Keratinocyte (primary cell): ENCODE results near the gene ANKRD45. TPM values are rescaled to one million over a fixed set of nuclear protein-coding genes. Genes with fewer than 3 reads are reported as not detected.
"Not testable (repeated sequence)": the region's sequence is repeated elsewhere in the genome, so short reads cannot be mapped to it uniquely, and the experiment has no call there.

ENCODE experiments used
- DNase-seq: peaks from one replicate; pipeline ENCODE4 v3.0.0-alpha.2; 2011; ENCODE audit warnings: low read depth, missing footprints, low spot score
- FAIRE-seq: peaks from 2 replicates; lab custom pipeline; 2011; peaks lifted over from hg19 to GRCh38; lab: Jason Lieb, UNC
- H2AFZ ChIP-seq: 2 replicates; pipeline ENCODE4 v1.6.0; 2012; ENCODE audit warnings: low read length, control low read depth, inconsistent platforms; ENCODE audit not compliant: control insufficient read depth
- H3K27ac ChIP-seq: 2 replicates; pipeline ENCODE4 v1.5.1; 2011; ENCODE audit warnings: low read length; ENCODE audit not compliant: control insufficient read depth, insufficient read depth
- H3K27me3 ChIP-seq: 3 replicates; pipeline ENCODE4 v1.6.0; 2011; ENCODE audit warnings: low read length; ENCODE audit not compliant: control insufficient read depth, insufficient read depth; ENCODE audit errors: extremely low read depth
- H3K36me3 ChIP-seq, 2 experiments: 2 replicates in 1 of 2; 3 replicates in 1 of 2; pipeline ENCODE4 v1.5.1; 2011; ENCODE audit warnings: low read length in 2 of 2, mild to moderate bottlenecking in 1 of 2; ENCODE audit not compliant: control insufficient read depth in 2 of 2, insufficient read depth in 2 of 2; ENCODE audit errors: extremely low read depth in 1 of 2
- H3K4me1 ChIP-seq: 3 replicates; pipeline ENCODE4 v1.5.1; 2011; ENCODE audit warnings: low read length; ENCODE audit not compliant: control insufficient read depth, insufficient read depth; ENCODE audit errors: extremely low read depth
- H3K4me2 ChIP-seq: 3 replicates; pipeline ENCODE4 v1.6.0; 2011; ENCODE audit warnings: low read depth, low read length; ENCODE audit not compliant: control insufficient read depth, insufficient read depth; ENCODE audit errors: extremely low read depth
- H3K4me3 ChIP-seq, 3 experiments: fragments of 200-600 bp in 1 of 3; sonication (generic) in 1 of 3; 2 replicates in 2 of 3; 3 replicates in 1 of 3; pipeline ENCODE4 v1.5.1; 2011 to 2016; ENCODE audit warnings: low read length in 3 of 3, mild to moderate bottlenecking in 3 of 3, control low read depth in 2 of 3, inconsistent platforms in 1 of 3, low read depth in 1 of 3, mixed read lengths in 1 of 3, mixed run types in 1 of 3, moderate library complexity in 1 of 3; ENCODE audit not compliant: control insufficient read depth in 2 of 3, insufficient read depth in 2 of 3; ENCODE audit errors: extremely low read depth in 1 of 3
- H3K79me2 ChIP-seq: 2 replicates; pipeline ENCODE4 v1.6.0; 2012; ENCODE audit warnings: low read length; ENCODE audit not compliant: control insufficient read depth, insufficient read depth
- H3K9ac ChIP-seq: 3 replicates; pipeline ENCODE4 v1.6.0; 2011; ENCODE audit warnings: low read length; ENCODE audit not compliant: control insufficient read depth, insufficient read depth; ENCODE audit errors: extremely low read depth
- H3K9me1 ChIP-seq: 3 replicates; pipeline ENCODE4 v1.6.0; 2011; ENCODE audit warnings: low read length; ENCODE audit not compliant: control insufficient read depth, insufficient read depth; ENCODE audit errors: extremely low read depth
- H3K9me3 ChIP-seq: 2 replicates; pipeline ENCODE4 v1.5.1; 2012; ENCODE audit warnings: low read depth, low read length; ENCODE audit not compliant: control insufficient read depth
- H4K20me1 ChIP-seq: 3 replicates; pipeline ENCODE4 v1.6.0; 2011; ENCODE audit warnings: low read length; ENCODE audit not compliant: control insufficient read depth, insufficient read depth; ENCODE audit errors: extremely low read depth
- CTCF ChIP-seq, 3 experiments: IDR thresholded peaks in 1 of 3; conservative IDR thresholded peaks in 1 of 3; optimal IDR thresholded peaks in 1 of 3; 2 replicates in 2 of 3; 3 replicates in 1 of 3; pipeline versions ENCODE3 to v1.5.1; 2011; ENCODE audit warnings: low read length in 3 of 3, mild to moderate bottlenecking in 3 of 3, moderate library complexity in 2 of 3, control low read depth in 1 of 3, inconsistent platforms in 1 of 3; ENCODE audit not compliant: insufficient read depth in 2 of 3; ENCODE audit errors: extremely low read depth in 1 of 3
- EZH2 ChIP-seq: IDR thresholded peaks from one replicate; pipeline ENCODE4 v1.6.1; 2012; ENCODE audit warnings: inconsistent platforms, mild to moderate bottlenecking, low read length, moderate library complexity
- dilution Hi-C: fragments of 300-500 bp; cut with MboI; formaldehyde crosslinking; loops from one replicate; pipeline ENCODE4 v1.7.0; 2020; ENCODE audit warnings: low sequenced_read_pairs; ENCODE audit not compliant: extremely low pct_ligation_motif_present
- polyA plus RNA-seq, 5 experiments: library from polyadenylated mRNA; depleted of rRNA in 3 of 5; stranded (reverse) in 3 of 5; stranded (forward) in 1 of 5; unstranded in 1 of 5; fragments of >200 nt; gene quantifications; 1 replicate in 1 of 5; 2 replicates in 3 of 5; 3 replicates in 1 of 5; pipeline versions ENCODE4 v1.2.1 to v1.2.3, GENCODE V29; 2011 to 2012; ENCODE audit warnings: missing spikeins in 2 of 5, low read depth in 1 of 5, low replicate concordance in 1 of 5

The ANKRD45 gene
- polyA plus RNA-seq, 1 donor (not counting 4 experiments of a cell fraction or from before 2014, with no cell fraction given) = 0.18 TPM

DNA sequence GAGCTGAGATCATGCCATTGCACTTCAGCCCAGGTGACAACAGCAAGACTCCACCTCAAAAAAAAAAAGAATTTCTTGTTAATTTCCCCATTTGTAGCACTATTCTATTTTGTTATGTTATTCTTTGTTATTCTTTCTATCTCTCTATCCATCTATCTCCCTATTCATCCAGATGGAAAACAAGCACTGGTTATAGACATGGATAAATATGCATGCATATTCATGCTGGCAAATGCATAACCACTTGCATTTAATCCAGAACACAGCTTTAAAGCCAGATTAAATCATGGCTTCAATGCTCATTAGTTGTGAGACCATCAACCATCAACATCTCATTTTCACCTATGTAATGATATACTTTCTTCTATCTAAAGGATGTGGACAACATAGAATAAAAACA is 23.6 kb upstream of the ANKRD45 start:
- no peak overlapping the region for H2AFZ ChIP-seq
- FAIRE-seq = no peak
- H3K4me1 ChIP-seq = no peaks in the 10 kb centered on the region
- no peaks in the 10 kb centered on the region for H3K79me2 ChIP-seq
- no peak for DNase-seq
- H3K27me3 ChIP-seq = no peaks in the 10 kb centered on the region
- dilution Hi-C loops = no loop called here
- H3K4me2 ChIP-seq = no peak overlapping the region
- TF ChIP-seq EZH2 (no peak), CTCF (optimal IDR thresholded peaks at IDR 0.05 in 1 of 3, IDR thresholded peaks at IDR 0.05 in 1 of 3, conservative IDR thresholded peaks at IDR 0.05 in 1 of 3; ENCODE audit: extremely low read depth in 1 of 3, insufficient read depth in 2 of 3, low read length in 3 of 3) (no peak)
- H3K9me1 ChIP-seq = no peaks in the 10 kb centered on the region
- no peaks in the 10 kb centered on the region for H3K36me3 ChIP-seq
- no peak overlapping the region for H3K4me3 ChIP-seq
- H3K27ac ChIP-seq = no peak overlapping the region
- no peaks in the 10 kb centered on the region for H3K9me3 ChIP-seq
- H3K9ac ChIP-seq = no peak overlapping the region
- H4K20me1 ChIP-seq = no peaks in the 10 kb centered on the region

GRCh38 chr1:173688300-173688699 is 18.6 kb upstream of the ANKRD45 start:
- Histone ChIP-seq H3K27me3 (no peaks in the 10 kb centered on the region), H3K9me1 (no peaks in the 10 kb centered on the region), H2AFZ (no peak overlapping the region), H3K4me2 (no peak overlapping the region), H3K27ac (no peak overlapping the region), H3K4me1 (no peaks in the 10 kb centered on the region), H4K20me1 (no peaks in the 10 kb centered on the region), H3K36me3 (no peaks in the 10 kb centered on the region), H3K79me2 (no peaks in the 10 kb centered on the region), H3K4me3 (no peak overlapping the region), H3K9me3 (no peaks in the 10 kb centered on the region), H3K9ac (no peak overlapping the region)
- dilution Hi-C loops = no loop called here
- FAIRE-seq (no peak), DNase-seq (no peak)
- TF ChIP-seq CTCF (optimal IDR thresholded peaks at IDR 0.05 in 1 of 3, IDR thresholded peaks at IDR 0.05 in 1 of 3, conservative IDR thresholded peaks at IDR 0.05 in 1 of 3; ENCODE audit: extremely low read depth in 1 of 3, insufficient read depth in 2 of 3, low read length in 3 of 3) (no peak), EZH2 (no peak)

DNA sequence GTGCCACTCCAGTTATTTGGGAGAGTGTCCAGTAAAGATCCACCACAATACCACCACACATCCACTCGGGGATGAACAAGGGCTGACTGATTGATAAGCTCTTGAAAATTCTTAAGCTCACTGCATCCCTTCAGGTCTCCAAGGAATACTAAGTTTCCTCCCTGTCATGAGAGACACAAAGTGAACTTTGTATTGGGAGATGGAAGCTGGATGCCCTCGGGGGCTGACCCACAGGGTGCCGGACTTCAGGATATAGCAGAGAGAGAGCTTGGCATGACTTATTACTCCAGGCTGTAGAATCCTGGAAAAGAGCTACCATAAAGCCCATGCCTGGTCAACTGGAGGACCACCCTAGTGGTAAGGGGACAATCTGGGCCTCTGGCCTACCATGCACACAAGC is 15.5 kb upstream of the ANKRD45 start:
- DNase-seq, H4K20me1 ChIP-seq, H3K36me3 ChIP-seq, H3K27ac ChIP-seq, H3K9me1 ChIP-seq, H2AFZ ChIP-seq, FAIRE-seq, H3K9me3 ChIP-seq, H3K9ac ChIP-seq, H3K79me2 ChIP-seq, H3K27me3 ChIP-seq, H3K4me1 ChIP-seq, H3K4me3 ChIP-seq, H3K4me2 ChIP-seq, dilution Hi-C loops: not testable (repeated sequence)

DNA sequence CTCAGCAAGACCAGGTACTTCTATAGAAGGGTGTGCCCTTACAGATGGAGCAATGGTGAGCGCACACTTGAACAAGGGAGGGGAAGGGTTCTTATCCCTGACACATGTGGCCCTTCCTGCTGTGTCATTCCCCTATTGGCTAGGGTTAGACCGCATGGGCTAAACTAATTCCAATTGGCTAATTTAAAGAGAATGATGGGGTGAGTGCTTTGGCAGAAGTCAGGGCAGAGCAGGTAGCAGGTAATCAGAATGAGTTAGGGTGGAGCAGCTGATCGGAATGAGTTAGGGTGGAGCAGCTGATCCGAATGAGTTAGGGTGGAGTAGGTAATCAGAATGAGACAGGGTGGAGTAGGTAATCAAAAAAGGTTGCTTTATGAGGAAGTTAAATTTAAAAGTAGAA is 14.2 kb upstream of the ANKRD45 start:
- DNase-seq, H4K20me1 ChIP-seq, H3K9me3 ChIP-seq, H3K4me2 ChIP-seq, H3K9ac ChIP-seq, H3K9me1 ChIP-seq, dilution Hi-C loops, H3K27me3 ChIP-seq, H2AFZ ChIP-seq, H3K79me2 ChIP-seq, H3K4me3 ChIP-seq, FAIRE-seq, H3K27ac ChIP-seq, H3K4me1 ChIP-seq, H3K36me3 ChIP-seq: not testable (repeated sequence)
